Measurements from ENCODE around the gene MBTPS1.

DNA sequence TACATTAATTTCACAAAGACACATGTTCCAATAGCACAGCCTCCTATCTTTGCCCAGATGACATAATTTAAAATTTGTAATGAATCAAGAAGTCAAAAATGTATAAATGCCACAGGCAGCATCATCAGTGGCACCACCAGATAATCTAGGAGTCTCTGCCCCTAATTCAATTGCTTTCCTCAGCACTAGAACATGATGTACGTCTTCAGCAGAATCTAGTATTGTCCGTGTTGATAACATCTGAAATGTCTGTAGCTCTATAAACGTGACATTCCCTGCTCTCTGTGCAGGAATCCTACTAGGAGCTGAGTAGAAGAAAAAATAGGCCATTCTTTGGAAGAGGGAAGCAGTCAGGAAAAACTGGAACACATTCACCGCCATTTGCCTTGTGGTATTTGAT lies 52.8 kb downstream of the MBTPS1 start:
- TF ChIP-seq, protein P1, sequence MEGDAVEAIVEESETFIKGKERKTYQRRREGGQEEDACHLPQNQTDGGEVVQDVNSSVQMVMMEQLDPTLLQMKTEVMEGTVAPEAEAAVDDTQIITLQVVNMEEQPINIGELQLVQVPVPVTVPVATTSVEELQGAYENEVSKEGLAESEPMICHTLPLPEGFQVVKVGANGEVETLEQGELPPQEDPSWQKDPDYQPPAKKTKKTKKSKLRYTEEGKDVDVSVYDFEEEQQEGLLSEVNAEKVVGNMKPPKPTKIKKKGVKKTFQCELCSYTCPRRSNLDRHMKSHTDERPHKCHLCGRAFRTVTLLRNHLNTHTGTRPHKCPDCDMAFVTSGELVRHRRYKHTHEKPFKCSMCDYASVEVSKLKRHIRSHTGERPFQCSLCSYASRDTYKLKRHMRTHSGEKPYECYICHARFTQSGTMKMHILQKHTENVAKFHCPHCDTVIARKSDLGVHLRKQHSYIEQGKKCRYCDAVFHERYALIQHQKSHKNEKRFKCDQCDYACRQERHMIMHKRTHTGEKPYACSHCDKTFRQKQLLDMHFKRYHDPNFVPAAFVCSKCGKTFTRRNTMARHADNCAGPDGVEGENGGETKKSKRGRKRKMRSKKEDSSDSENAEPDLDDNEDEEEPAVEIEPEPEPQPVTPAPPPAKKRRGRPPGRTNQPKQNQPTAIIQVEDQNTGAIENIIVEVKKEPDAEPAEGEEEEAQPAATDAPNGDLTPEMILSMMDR (IDR thresholded peaks at IDR 0.05): no peak
- no peak for TF ChIP-seq POLR2A (IDR thresholded peaks at IDR 0.05)

Measured in thyroid gland (tissue), 4 donors.